NK-92 treated with Interleukin-12 subunit alpha and Interleukin-12 subunit beta, amount 100 ng/mL, for 24 hours (cell line): ENCODE measurements around the gene SBK2.

Experiments
- DNase-seq: peaks from one replicate; lab custom pipeline; 2025; lab: John Stamatoyannopoulos, UW

The SBK2 gene

GRCh38 chr19:55486043-55486970 is 50.6 kb downstream of the SBK2 start:
- no peak for DNase-seq

- no peak for DNase-seq
These were observed 51.4 kb downstream of the SBK2 start for GRCh38 chr19:55485439-55486011.

- no peak for DNase-seq
These were observed 52.1 kb downstream of the SBK2 start, which contains the start of gene NAT14 for GRCh38 chr19:55484593-55485438. Gene NAT14 (plus strand): TSS chr19:55485188. CDS start chr19:55485709, 521 bp downstream.

- no peak for DNase-seq
These were observed 53.0 kb downstream of the SBK2 start for GRCh38 chr19:55483706-55484592.

GRCh38 chr19:55482967-55483705 is 53.8 kb downstream of the SBK2 start:
- DNase-seq, result no peak

GRCh38 chr19:55482156-55482961 is 54.6 kb downstream of the SBK2 start:
- no peak for DNase-seq

GRCh38 chr19:55481794-55482155 is 55.2 kb downstream of the SBK2 start:
- DNase-seq, result no peak

GRCh38 chr19:55481148-55481793 is 55.7 kb downstream of the SBK2 start:
- no peak for DNase-seq

GRCh38 chr19:55479451-55480230 is 57.3 kb downstream of the SBK2 start:
- no peak for DNase-seq

- no peak for DNase-seq
These were observed 57.9 kb downstream of the SBK2 start for GRCh38 chr19:55479045-55479444.
